GM19023 (cell line): ENCODE measurements around the gene MB.
"Not testable (repeated sequence)": the region's sequence is repeated elsewhere in the genome, so short reads cannot be mapped to it uniquely, and the experiment has no call there.

ENCODE experiments used
- ATAC-seq: cut with Tn5 transposase; IDR thresholded peaks from one replicate; pipeline ENCODE4 v1.9.1; 2021; ENCODE audit warnings: mild to moderate bottlenecking, moderate library complexity; ENCODE audit not compliant: unreplicated experiment

The MB gene

DNA sequence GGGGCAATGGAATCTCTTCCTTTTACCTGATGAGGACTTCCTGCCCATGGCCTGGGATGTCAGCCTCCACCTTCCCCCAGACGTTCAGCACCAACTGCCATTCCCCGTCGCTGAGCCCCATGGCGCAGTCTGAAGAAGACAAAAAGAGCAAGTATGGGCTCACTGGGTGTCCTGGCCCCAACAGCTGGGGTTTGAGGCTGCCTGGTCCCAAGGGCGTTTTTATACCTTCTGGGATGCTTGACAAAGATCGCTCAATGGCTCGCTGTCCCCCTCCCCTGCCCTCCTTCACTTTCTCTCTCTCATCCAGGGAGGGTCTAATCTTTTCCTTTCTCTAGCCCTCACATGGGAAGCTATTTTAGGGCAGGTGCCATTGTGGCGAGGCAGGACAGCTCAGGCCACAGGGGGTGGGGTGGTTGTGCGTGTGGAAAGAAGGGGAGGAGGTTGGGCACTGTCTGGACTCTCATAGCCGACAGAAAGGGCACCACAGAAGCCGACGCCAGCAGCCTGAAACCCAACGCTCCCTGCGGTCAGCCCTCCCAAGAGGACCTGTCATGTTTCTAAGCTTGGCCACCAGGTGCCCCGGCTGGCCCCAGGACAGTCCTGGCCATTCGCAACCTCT is at the start of gene MB:
Gene MB, minus strand, starts transcription at position 193 of the 619 bp plus-strand sequence. Its CDS starts 72 bp downstream, at position 121.
- ATAC-seq, result no peak

GRCh38 chr22:35666699-35667098 is 49.6 kb upstream of the MB start:
- not testable (repeated sequence) for ATAC-seq

- no peak for ATAC-seq
Measured at GRCh38 chr22:35664955-35665587, 47.9 kb upstream of the MB start.

GRCh38 chr22:35663371-35663770 is 46.2 kb upstream of the MB start:
- no peak for ATAC-seq

- ATAC-seq, result no peak
Measured at GRCh38 chr22:35662914-35663313, 45.8 kb upstream of the MB start.

- no peak for ATAC-seq
Measured at GRCh38 chr22:35661464-35661863, 44.3 kb upstream of the MB start.

- ATAC-seq, result no peak
Measured at GRCh38 chr22:35660291-35661127, 43.4 kb upstream of the MB start.

DNA sequence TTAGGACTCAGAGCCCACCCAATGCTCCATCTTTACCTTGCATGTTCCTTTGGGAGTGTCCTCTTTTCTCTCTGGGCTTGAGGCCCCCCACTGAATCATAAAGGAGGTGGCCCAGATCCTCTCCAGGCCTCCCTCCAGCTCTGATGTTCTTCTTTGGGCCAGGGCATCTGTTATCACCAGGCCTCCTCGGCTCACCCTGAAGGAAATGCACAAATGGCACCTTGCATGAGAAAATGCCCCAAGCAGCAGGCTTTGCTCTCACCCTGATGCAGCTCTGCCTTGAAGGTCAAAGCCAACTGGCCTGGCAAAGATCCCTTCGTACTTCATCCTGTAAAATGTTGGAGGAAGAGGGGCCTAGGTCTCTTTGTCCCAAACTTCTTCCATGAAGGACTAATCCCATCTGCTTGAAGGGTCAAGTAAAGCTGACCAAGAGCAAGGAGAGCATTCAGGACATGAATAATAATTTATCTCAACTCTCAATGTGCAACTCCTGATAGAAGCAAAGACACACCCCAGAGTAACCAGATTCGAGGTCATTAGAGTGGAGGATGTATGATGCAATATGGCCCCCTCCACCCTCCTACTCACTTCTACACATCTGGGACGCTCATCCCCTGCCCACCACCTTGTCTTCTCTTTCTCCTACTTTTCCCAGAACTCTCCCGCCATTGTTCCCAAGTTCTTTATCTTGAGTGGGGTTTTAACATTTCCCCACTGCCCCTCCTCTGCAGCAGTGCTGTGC is 40.6 kb upstream of the MB start:
- ATAC-seq, result no peak

- ATAC-seq, result no peak
Measured at GRCh38 chr22:35656284-35656752, 39.2 kb upstream of the MB start.

- no peak for ATAC-seq
Measured at GRCh38 chr22:35653824-35654223, 36.7 kb upstream of the MB start.

GRCh38 chr22:35651085-35651484 is 34.0 kb upstream of the MB start:
- ATAC-seq, result no peak

GRCh38 chr22:35649636-35650250 is 32.6 kb upstream of the MB start:
- ATAC-seq, result no peak

DNA sequence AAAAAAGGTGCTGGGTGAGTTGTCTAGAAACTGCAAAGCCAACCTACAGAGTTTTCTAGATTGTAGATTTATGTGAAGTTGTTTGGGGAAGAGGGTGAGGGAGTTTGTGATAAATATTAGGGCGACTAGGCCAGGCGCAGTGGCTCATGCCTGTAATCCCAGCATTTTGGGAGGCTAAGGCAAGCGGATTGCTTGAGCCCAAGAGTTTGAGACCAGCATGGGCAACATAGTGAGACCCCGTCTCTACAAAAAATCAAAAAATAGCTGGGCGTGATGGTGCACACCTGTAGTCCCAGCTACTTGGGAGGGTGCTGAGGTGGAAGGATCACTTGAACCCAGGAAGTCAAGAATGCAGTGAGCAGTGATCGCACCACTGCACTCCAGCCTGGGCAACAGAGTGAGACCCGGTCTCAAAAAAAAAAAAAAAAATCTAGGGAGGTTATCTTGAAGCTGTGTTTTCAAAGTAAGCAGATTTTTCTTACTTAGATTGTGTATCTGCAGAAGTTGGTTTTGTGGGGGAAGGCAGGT is 32.0 kb upstream of the MB start:
- no peak for ATAC-seq

GRCh38 chr22:35648066-35649025 is 31.2 kb upstream of the MB start, which contains the start of gene APOL6:
APOL6 (plus strand) TSS chr22:35648446; CDS start chr22:35656426, 7,980 bp downstream.
- no peak for ATAC-seq

DNA sequence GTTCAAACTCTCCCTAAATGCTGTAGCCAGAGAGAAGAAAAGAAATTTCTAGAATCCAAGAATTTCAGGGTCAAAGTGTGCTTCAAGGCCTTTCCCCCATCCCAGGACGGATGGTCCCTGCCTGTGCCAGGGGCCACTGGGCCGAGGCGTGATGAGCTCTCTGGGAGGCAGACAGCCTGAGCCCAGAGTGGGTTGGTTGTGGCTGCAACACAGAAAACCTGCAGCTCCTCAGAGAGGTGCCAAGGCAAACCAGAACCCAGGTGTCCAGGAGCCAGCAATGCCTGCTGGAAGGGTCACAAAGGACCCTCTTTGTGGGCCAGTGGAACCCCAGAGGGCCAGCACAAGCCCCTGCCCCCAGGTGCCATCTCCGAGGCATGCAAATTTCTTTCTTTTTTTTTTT is 28.5 kb upstream of the MB start:
- ATAC-seq, result no peak

DNA sequence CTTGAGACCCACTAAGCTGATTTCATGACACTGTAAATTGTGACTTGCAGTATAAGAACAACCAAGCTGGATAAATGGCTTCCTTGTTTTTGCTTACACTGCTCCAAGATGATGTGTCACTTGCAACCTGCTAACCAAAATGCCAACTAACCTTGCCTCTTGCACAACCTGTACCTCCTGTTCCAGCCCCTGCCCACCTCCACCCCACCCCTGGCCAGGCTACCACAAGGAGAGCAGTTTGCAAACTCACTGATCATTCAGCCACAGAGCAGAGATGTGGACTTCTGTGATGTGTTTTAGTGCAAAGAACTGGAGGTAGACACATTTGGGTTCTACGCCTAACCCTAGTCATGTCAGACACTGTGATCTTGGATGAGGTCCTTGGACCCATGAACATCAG is 26.9 kb upstream of the MB start:
- ATAC-seq, result no peak

DNA sequence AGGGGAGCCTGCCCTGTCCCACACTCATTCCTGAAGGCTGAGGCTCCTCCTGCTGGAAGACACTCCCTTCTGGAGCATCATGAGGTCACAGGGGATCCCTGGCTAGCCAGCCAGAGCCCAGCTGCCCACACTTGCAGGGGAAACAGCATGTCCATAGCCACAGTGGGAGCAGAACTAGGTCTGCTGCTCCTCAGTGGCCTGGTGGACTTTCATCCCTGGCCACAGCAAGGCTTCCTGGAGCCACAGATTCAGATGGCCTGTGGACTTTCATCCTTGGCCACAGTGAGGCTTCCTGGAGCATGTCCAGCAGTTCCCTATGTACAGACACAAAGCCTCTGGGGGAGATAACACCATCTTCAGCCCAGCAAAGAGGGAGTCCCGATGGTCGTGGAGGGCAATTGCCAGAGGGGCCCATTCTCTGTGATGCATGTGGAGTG is 25.2 kb upstream of the MB start:
- no peak for ATAC-seq

DNA sequence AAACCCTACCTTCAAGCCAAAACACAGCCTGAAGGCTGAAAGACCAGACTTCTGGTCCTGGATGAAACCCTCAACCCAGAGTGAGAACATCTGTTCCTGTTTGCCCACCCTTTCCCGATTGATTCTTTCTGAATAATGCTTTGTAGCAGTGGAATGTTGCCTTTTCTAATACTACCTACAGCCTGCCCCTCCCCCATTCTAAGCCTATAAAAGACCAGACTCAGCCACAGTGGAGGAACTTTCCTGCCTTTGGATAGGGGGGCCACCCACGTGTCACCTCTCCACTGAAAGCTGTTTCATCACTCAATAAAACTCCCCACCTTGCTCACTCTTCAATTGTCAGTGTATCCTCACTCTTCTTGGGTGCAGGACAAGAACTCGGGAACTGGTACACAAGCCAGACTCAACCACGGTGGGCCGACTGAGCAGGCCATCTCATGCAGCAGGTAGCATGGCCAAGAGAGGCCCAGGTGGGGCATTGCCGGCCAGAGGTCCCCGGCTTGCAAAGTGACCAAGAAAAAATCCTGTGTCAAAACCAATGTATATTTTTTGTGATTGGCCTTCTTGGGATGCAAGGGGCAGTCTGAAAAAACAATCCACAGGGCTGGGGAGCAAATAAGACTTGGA is 24.5 kb upstream of the MB start:
- no peak for ATAC-seq

DNA sequence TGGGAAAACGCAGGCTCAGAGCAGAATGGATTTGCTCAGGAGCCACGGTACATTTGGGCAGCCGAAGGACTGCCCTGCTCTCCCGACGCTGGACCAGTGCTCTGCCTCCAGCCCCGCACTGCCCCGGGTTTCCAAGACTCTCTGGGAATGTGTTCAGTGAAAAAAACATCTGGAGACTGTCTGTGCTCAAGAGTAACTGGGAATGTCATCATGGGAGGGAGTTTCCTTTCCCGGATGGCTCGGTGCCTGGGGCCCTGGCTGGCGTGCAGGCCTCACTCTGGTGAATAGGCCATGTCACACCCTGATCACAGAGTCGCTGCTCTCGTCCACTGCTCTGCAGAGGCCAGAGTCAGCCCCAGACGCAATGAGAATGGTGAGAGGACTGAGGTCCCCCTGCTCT is 21.3 kb upstream of the MB start:
- no peak for ATAC-seq
